Measurements from ENCODE around the gene PNPLA2. TPM values are rescaled to one million over a fixed set of nuclear protein-coding genes. Genes with fewer than 3 reads are reported as not detected.

The PNPLA2 gene, protein sequence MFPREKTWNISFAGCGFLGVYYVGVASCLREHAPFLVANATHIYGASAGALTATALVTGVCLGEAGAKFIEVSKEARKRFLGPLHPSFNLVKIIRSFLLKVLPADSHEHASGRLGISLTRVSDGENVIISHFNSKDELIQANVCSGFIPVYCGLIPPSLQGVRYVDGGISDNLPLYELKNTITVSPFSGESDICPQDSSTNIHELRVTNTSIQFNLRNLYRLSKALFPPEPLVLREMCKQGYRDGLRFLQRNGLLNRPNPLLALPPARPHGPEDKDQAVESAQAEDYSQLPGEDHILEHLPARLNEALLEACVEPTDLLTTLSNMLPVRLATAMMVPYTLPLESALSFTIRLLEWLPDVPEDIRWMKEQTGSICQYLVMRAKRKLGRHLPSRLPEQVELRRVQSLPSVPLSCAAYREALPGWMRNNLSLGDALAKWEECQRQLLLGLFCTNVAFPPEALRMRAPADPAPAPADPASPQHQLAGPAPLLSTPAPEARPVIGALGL
- 29.8 TPM for total RNA-seq

- no peak for DNase-seq
Measured at GRCh38 chr11:818396-819128, at the start of gene PNPLA2. Gene PNPLA2 (plus strand): TSS chr11:818914. CDS start chr11:819719, 805 bp downstream.

DNA sequence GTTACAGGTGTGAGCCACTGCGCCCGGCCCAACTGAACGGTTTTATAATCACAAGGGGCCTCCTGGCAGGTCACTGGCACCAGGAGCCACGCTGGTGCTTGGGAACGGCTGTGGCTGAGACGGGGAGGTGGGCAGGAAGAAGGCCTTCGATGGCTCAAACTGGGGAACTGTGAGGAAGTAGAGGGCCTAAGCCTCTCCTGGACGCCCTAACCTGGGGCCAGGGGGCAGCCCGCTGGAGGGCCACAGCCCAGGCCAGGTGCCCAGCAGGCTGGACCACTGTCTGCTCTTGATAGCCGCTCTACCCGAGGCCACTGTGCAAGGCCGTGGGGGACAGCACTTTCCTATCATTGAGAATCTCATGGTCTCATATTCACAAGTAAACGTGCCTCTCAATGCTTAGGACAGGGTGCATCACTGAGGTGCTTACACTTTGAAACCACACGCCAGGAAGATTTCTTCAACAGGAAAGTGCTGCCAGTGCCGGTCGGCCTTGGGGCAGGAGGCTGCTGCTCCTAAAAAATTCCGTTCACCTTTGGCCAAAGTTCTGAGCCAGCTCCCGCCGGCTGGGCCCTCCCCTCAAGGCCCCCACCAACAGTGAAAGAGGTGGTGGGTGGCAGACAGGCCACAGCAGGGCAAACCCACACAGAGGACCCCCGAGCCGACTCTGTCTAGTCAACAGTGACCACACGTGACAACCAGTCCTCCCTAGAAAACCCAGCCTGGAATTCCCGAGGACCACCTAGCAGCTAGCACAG lies 48.6 kb upstream of the PNPLA2 start:
- DNase-seq = no peak

DNA sequence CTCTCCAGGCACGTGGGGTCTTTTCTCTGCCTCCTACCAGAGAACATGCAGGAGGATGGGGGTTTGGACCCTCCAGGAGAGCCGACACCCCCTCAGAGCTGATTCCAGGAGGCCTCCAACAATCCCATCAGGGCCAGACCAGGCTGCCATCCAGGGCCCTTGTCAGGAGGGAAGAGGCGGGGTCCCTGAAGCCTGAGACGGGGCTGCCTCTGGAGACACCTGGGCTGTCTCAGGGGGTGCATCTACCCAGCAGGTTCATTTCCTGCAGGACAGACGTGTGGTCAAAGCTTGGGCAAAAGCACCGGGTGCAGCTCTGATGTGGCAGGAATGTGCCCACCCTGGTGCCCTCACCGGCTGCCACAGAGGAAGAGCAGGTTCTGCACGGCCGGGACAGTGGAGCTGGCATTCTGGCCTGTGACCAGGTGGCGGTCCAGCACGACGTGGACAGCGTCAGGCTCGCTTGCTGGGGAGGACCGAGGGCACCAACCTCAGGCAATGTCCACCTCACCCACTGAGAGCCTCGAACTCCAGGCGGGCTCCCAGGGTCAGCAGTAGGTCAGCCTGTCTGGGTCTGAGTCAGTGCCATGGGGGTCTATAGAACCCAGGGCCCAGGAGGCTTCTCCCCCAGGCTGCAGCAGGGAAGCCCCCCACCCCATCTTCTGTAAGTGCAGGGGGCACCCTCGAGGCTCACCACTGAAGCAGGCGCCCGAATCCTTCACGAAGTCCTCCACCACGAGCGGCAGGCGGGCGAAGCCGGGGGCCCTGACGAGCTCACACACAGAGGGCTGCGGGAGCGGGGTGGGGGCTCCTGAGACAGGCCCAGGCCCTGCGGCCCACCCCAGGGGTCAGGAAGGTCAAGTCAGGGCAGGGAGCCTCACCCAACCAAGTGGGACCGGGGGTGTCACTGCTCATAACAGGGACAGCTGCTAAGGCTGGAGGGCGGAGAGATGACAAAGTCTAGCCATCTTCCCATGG lies 47.8 kb upstream of the PNPLA2 start:
- DNase-seq = no peak

- DNase-seq = no peak
Measured at GRCh38 chr11:771617-772204, 47.0 kb upstream of the PNPLA2 start.

- DNase-seq = no peak
Measured at GRCh38 chr11:772429-773390, 46.0 kb upstream of the PNPLA2 start.

DNA sequence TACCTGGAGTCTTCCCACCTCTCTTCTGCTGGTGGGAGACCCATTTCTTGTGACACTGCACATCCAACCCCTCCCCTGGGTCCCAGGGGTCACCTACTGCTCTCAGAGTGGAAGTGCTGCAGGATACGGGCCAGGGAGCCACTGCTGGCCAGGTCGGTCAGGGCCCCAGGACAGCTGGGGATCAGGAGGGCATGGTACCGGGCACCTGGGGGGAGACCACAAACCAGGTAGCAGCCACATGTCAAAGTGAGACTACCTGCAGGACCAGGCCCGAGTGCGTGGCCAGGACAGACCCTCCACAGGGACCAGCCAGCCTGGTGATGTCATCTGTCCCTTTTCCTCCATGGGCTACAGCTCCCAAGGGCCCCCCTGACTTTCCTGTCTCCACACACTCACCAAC lies 45.3 kb upstream of the PNPLA2 start:
- DNase-seq = no peak

GRCh38 chr11:773830-774229 lies 44.9 kb upstream of the PNPLA2 start:
- DNase-seq = no peak

DNA sequence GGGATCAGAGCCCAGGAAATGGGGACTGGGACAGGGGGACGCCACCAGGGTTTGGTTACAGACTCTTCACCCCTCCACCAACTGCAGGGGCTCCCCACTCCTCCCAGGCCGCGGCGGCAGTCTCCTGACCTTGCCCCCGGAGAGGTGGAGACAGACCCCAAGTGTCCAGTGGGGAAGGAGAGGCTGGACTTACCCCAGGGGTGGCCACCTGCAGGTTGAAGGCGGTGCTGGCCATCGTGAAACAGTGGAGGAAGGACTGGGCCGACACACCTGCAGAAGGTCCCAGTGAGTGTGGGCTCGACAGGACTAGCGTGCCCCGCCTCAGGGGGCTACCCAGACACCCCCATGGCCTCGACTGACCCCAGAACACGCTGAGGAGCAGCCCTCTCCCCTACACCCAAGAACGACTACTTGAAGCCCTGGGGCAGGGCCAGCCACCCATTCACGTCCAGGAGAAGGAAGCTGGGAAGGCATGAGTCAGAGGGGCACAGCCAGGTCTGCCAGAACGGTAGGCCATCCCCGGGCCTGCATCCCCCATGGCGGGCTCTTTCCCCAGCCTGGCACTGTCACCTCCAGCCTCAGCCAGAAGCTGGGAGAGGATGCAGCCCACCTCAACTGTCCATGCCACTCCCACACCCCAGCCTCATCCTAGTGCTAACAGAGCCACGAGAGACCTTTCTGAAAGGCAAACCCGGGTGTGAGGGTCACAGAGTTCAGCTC lies 43.7 kb upstream of the PNPLA2 start:
- no peak for DNase-seq

GRCh38 chr11:776263-776560 lies 42.5 kb upstream of the PNPLA2 start:
- no peak for DNase-seq

DNA sequence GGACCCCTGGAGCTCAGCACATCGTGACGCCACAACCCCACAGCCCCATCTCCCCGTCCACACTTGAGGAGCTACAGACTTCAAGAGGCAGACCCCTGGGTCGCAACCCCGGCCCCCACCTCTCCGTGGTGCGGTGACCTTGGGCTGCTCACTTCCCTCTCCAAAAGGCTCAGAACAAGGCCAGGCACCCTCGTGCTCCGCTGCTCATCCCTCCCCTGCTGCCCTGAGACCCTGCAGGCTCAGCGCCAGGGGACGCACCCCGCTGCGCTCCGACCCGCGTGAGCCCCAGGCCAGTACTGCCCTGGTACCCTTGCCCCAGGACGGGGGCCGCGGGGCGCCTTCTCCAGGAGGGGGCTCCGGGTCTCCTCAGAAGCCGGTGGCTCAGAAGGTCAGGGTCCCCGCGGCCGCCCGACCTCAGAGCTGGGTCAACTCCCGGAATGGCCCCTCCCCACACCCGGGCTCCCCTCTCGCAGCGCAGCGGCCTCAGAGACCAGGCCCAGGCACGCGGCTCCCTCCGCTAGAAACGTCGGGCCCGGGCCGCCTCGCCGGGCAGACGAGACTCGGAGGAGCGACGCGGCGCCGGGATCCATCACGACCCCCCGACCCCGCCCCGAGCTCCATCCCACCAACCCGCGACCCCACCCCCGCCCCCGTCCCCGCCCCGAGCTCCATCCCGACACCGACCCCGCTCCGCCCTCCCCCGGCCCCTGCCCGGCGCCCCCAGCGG lies 42.0 kb upstream of the PNPLA2 start:
- DNase-seq = no peak

GRCh38 chr11:777288-778255 lies 41.1 kb upstream of the PNPLA2 start, which contains the start of gene GATD1:
Gene GATD1 (minus strand): TSS chr11:777487. CDS start chr11:777462, 25 bp downstream.
- peak; percentile 96 for DNase-seq

- DNase-seq = no peak
Measured at GRCh38 chr11:778976-779954, 39.4 kb upstream of the PNPLA2 start.

- DNase-seq = no peak
Measured at GRCh38 chr11:779955-780532, 38.7 kb upstream of the PNPLA2 start.

DNA sequence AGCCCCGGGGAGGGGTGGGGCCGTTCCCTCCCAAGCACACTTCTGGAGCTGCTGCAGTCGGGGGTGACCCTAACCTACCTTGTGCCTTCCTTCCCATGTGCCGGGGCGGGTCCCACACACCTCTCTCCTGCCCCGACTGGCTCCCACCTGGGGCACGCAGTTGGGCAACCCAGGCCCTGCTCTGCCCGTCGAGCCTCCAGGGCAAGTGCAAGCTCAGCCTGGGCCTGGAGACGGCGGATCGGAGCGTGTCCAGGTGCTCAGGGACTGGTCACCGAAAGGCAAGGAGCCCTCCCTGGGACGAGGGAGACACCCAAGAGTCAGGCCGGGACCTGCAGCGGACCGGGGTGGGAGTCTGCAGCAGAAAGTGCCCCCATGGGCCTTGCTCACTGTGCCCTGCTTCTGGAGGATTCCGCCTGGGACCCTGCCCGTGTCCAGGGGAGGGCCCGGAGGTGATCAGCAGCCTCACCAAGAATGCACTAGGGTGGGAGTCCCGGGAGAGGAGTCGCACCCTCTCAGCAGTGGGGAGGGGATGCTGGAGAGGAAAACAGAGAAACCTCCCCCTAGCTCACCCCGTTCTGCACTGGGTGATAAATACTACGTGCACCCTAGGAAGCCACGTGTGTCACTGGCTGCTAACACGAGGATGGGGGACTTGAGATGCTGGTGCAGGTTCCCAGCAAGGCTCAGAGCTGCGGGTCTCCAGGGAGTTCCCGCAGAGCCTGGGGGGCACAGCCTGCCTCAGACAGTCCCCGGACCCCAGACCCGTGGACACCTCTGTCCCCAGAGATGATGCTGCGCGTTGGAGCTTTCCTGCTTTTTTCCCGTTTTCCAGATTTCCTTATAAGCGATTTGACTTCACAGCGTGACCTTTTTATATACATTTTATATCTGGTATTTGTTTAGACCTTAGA lies 36.2 kb upstream of the PNPLA2 start:
- no peak for DNase-seq

Measured in tongue (tissue), 2 donors.